HCT116 (cell line): Measurements from ENCODE around the gene TBC1D2B. TPM values are rescaled to one million over a fixed set of nuclear protein-coding genes. Genes with fewer than 3 reads are reported as not detected.

Experiments used
- ATAC-seq: fragments of 200-7000 bp; cut with Tn5 transposase; 2 replicates; pipeline ENCODE4 v1.9.1; 2020; ENCODE audit warnings: mild to moderate bottlenecking, moderate library complexity
- BruUV-seq: library from RNA; stranded (reverse); fragments of 400-500 nt; replicated peaks from 2 replicates; lab custom pipeline; 2021; lab: Mats Ljungman, UMichigan
- CTCF ChIA-PET: fragments of 300-600 bp; sonication (Branson Sonifier 250); formaldehyde crosslinking; loops from one replicate; lab custom pipeline; 2021; ENCODE audit warnings: antibody characterized with exemption; lab: Charles Lee
- POLR2A ChIA-PET: fragments of 300-600, 350-600 bp; sonication (Branson Sonifier 250); formaldehyde crosslinking; loops from one replicate; lab custom pipeline; 2021; ENCODE audit warnings: antibody characterized with exemption; lab: Charles Lee
- RAD21 ChIA-PET, 2 experiments: fragments of 300-600 bp; sonication (Branson Sonifier 250); formaldehyde crosslinking; loops; one replicate each; lab custom pipeline; 2023; ENCODE audit warnings: low total read pairs in 2 of 2; ENCODE audit not compliant: uncharacterized antibody in 2 of 2, unreplicated experiment in 2 of 2, low non-redundant PET in 1 of 2; lab: Charles Lee
- DNase-seq: peaks from one replicate; pipeline ENCODE4 v3.0.0-alpha.2; 2010; ENCODE audit warnings: low read depth, low spot score
- H2AFZ ChIP-seq: fragments of 200-600 bp; shearing (Covaris generic), sonication (generic); 2 replicates; pipeline ENCODE4 v1.6.1; 2017; ENCODE audit warnings: low read depth, mixed run types, mixed read lengths, antibody characterized with exemption, low read length; ENCODE audit not compliant: poor library complexity, severe bottlenecking
- H3K27ac ChIP-seq: 2 replicates; pipeline ENCODE4 v1.5.1; 2012; ENCODE audit warnings: low read depth, low read length
- H3K27me3 ChIP-seq: fragments of 200-600 bp; sonication (generic); 2 replicates; pipeline ENCODE4 v1.6.1; 2016; ENCODE audit warnings: mixed run types, low read length, mixed read lengths; ENCODE audit not compliant: insufficient read depth
- H3K36me3 ChIP-seq, 2 experiments: fragments of 200-500 bp in 1 of 2; fragments of 200-600 bp in 1 of 2; sonication (Bioruptor generic) in 1 of 2; sonication (generic) in 1 of 2; 2 replicates each; pipeline versions ENCODE4 v1.5.1 to v1.6.1; 2014 to 2016; ENCODE audit warnings: low read length in 2 of 2, inconsistent platforms in 1 of 2, mixed read lengths in 1 of 2, mixed run types in 1 of 2; ENCODE audit not compliant: insufficient read depth in 2 of 2, control insufficient read depth in 1 of 2
- H3K4me1 ChIP-seq, 2 experiments: fragments of 200-600 bp in 1 of 2; sonication (generic) in 1 of 2; 2 replicates each; pipeline versions ENCODE4 v1.5.1 to v1.6.1; 2012 to 2017; ENCODE audit warnings: low read length in 2 of 2, inconsistent platforms in 1 of 2, mild to moderate bottlenecking in 1 of 2, mixed read lengths in 1 of 2, mixed run types in 1 of 2, moderate library complexity in 1 of 2; ENCODE audit not compliant: insufficient read depth in 2 of 2, control insufficient read depth in 1 of 2
- H3K4me2 ChIP-seq: fragments of 200-600 bp; sonication (generic); 2 replicates; pipeline ENCODE4 v1.6.1; 2017; ENCODE audit warnings: mixed run types, low read length, mixed read lengths
- H3K4me3 ChIP-seq, 2 experiments: fragments of 200-600 bp in 1 of 2; sonication (generic) in 1 of 2; replicated peaks in 1 of 2; 2 replicates each; pipeline ENCODE4 v1.5.1; 2011 to 2016; ENCODE audit warnings: low read length in 2 of 2, control low read depth in 1 of 2, low read depth in 1 of 2, mild to moderate bottlenecking in 1 of 2, mixed read lengths in 1 of 2, mixed run types in 1 of 2
- H3K79me2 ChIP-seq: fragments of 200-600 bp; sonication (generic); 2 replicates; pipeline ENCODE4 v1.6.1; 2017; ENCODE audit warnings: mild to moderate bottlenecking, mixed run types, low read length, moderate library complexity, mixed read lengths; ENCODE audit not compliant: insufficient read depth
- H3K9ac ChIP-seq: fragments of 200-600 bp; sonication (generic); 2 replicates; pipeline ENCODE4 v1.6.1; 2016; ENCODE audit warnings: low read length, mixed read lengths
- H3K9me2 ChIP-seq: fragments of 200-600 bp; sonication (generic), shearing (Covaris generic); 2 replicates; pipeline ENCODE4 v1.6.1; 2017; ENCODE audit warnings: mixed run types, mild to moderate bottlenecking, moderate library complexity; ENCODE audit not compliant: insufficient read depth
- H3K9me3 ChIP-seq, 2 experiments: fragments of 200-500 bp in 1 of 2; fragments of 200-600 bp in 1 of 2; sonication (Bioruptor generic) in 1 of 2; sonication (generic) in 1 of 2; 2 replicates each; pipeline ENCODE4 v1.6.1; 2014 to 2017; ENCODE audit warnings: low read length in 2 of 2, mixed read lengths in 2 of 2, inconsistent platforms in 1 of 2, low read depth in 1 of 2, mild to moderate bottlenecking in 1 of 2, mixed run types in 1 of 2, moderate library complexity in 1 of 2; ENCODE audit not compliant: control insufficient read depth in 1 of 2, insufficient read depth in 1 of 2
- H4K20me1 ChIP-seq: fragments of 200-600 bp; sonication (generic), shearing (Covaris generic); 2 replicates; pipeline ENCODE4 v1.6.1; 2017; ENCODE audit warnings: mixed run types, mild to moderate bottlenecking, moderate library complexity; ENCODE audit not compliant: insufficient read depth
- ATF3 ChIP-seq: IDR thresholded peaks from 2 replicates; pipeline ENCODE4 v1.6.1; 2012
- CTCF ChIP-seq, 3 experiments: fragments of 200-600 bp in 1 of 3; sonication (generic) in 1 of 3; IDR thresholded peaks in 2 of 3; conservative IDR thresholded peaks in 1 of 3; 2 replicates each; pipeline ENCODE4 v1.5.1; 2012 to 2017; ENCODE audit warnings: low read depth in 2 of 3, low read length in 2 of 3, antibody characterized with exemption in 1 of 3, borderline replicate concordance in 1 of 3, control low read depth in 1 of 3, mild to moderate bottlenecking in 1 of 3, mixed read lengths in 1 of 3, mixed run types in 1 of 3, moderate library complexity in 1 of 3; ENCODE audit not compliant: insufficient read depth in 1 of 3
- EGR1 ChIP-seq: IDR thresholded peaks from 2 replicates; pipeline ENCODE4 v1.6.1; 2012; ENCODE audit warnings: low read depth
- ELF1 ChIP-seq: IDR thresholded peaks from 2 replicates; pipeline ENCODE4 v1.6.1; 2012; ENCODE audit warnings: low read depth, borderline replicate concordance
- EZH2 ChIP-seq: fragments of 200-600 bp; sonication (generic); IDR thresholded peaks from 2 replicates; pipeline ENCODE4 v1.6.1; 2017; ENCODE audit warnings: antibody characterized with exemption, mixed run types
- EZH2phosphoT487 ChIP-seq: fragments of 200-600 bp; IDR thresholded peaks from 2 replicates; pipeline ENCODE4 v1.6.1; 2018; ENCODE audit warnings: antibody characterized with exemption, borderline replicate concordance
- FOSL1 ChIP-seq: IDR thresholded peaks from 2 replicates; pipeline ENCODE4 v1.6.1; 2012; ENCODE audit warnings: low read depth
- JUND ChIP-seq: IDR thresholded peaks from 2 replicates; pipeline ENCODE4 v1.6.1; 2012
- MAX ChIP-seq: IDR thresholded peaks from 2 replicates; pipeline ENCODE4 v1.6.1; 2012
- POLR2AphosphoS5 ChIP-seq: IDR thresholded peaks from 2 replicates; pipeline ENCODE4 v1.6.1; 2011; ENCODE audit warnings: mild to moderate bottlenecking, low read depth, low read length, moderate library complexity
- SIN3A ChIP-seq: IDR thresholded peaks from 2 replicates; pipeline ENCODE4 v1.6.1; 2012; ENCODE audit warnings: low read depth
- SP1 ChIP-seq: IDR thresholded peaks from 2 replicates; pipeline ENCODE4 v1.6.1; 2012; ENCODE audit warnings: low read depth
- SRF ChIP-seq: IDR thresholded peaks from 2 replicates; pipeline ENCODE4 v1.6.1; 2012; ENCODE audit warnings: low read depth
- YY1 ChIP-seq: IDR thresholded peaks from 2 replicates; pipeline ENCODE4 v1.6.1; 2011; ENCODE audit warnings: low read length, low read depth, moderate library complexity, mild to moderate bottlenecking; ENCODE audit not compliant: insufficient replicate concordance; ENCODE audit errors: extremely low read depth
- ZBTB33 ChIP-seq: IDR thresholded peaks from 2 replicates; pipeline ENCODE4 v1.6.1; 2011; ENCODE audit warnings: mild to moderate bottlenecking, low read length, moderate library complexity; ENCODE audit not compliant: insufficient replicate concordance; ENCODE audit errors: extremely low read depth
- ZFX ChIP-seq: fragments of 450-650 bp; IDR thresholded peaks from 2 replicates; pipeline ENCODE4 v1.6.1; 2017
- ZNF274 ChIP-seq: fragments of 200-500 bp; sonication (Bioruptor generic); IDR thresholded peaks from 2 replicates; pipeline ENCODE4 v1.6.1; 2014; ENCODE audit warnings: mild to moderate bottlenecking, low read depth, low read length, inconsistent platforms
- intact Hi-C: fragments of 100-400 bp; cut with micrococcal nuclease; formaldehyde crosslinking; loops from 2 replicates; pipeline ENCODE4 v1.10.0; 2022
- total RNA-seq: library from RNA; stranded (reverse); gene quantifications from one replicate; pipeline ENCODE4 v1.2.1, GENCODE V29; 2021; ENCODE audit not compliant: unreplicated experiment

The TBC1D2B gene
- total RNA-seq, 1 experiment from 2014 or later, result 16.6 TPM

GRCh38 chr15:77999486-77999885 lies 78.0 kb downstream of the TBC1D2B start:
- RAD21 ChIA-PET, result interaction anchor here (0.6 to 1.6 kb wide), 4 partner anchors 35 to 110 kb away, joined by 3 to 19 read pairs (median 7); no protein-coding TSS in a partner anchor
- H3K4me3 ChIP-seq, result no peak overlapping the region
- H3K9me3 ChIP-seq, result no peaks in the 10 kb centered on the region
- no peak overlapping the region for H3K9ac ChIP-seq
- no peaks in the 10 kb centered on the region for H4K20me1 ChIP-seq
- no peaks in the 10 kb centered on the region for H3K79me2 ChIP-seq
- H3K27ac ChIP-seq, result no peak overlapping the region
- H3K36me3 ChIP-seq, result peaks cover 8 to 9% of the 10 kb centered on the region in 2 experiments; a peak in 3 of 4 replicates
- no peak overlapping the region for H3K4me2 ChIP-seq
- no peaks in the 10 kb centered on the region for H3K27me3 ChIP-seq
- no peak overlapping the region for H2AFZ ChIP-seq
- H3K9me2 ChIP-seq, result no peaks in the 10 kb centered on the region
- DNase-seq (no peak), ATAC-seq (no peak)
- POLR2A ChIA-PET, result no interaction called here
- H3K4me1 ChIP-seq, result peaks cover 0 to 11% of the 10 kb centered on the region in 2 experiments; a peak in 2 of 4 replicates
- intact Hi-C loops, result no loop called here
- TF ChIP-seq YY1, result no peak
- no peak for TF ChIP-seq JUND
- CTCF ChIA-PET, result interaction anchor here (1.0 to 2.6 kb wide), 6 partner anchors 40 to 196 kb away, joined by 3 to 70 read pairs (median 6); no protein-coding TSS in a partner anchor
- BruUV-seq, result no TSS peak

- DNase-seq (no peak), ATAC-seq (no peak)
- Histone ChIP-seq H3K27me3 (no peaks in the 10 kb centered on the region), H2AFZ (no peak overlapping the region), H3K9ac (no peak overlapping the region), H3K36me3 (peaks cover 8 to 9% of the 10 kb centered on the region in 2 experiments; a peak in 3 of 4 replicates), H3K4me2 (no peak overlapping the region), H3K79me2 (no peaks in the 10 kb centered on the region), H3K9me2 (no peaks in the 10 kb centered on the region), H4K20me1 (no peaks in the 10 kb centered on the region), H3K4me1 (peaks cover 8 to 20% of the 10 kb centered on the region in 2 experiments), H3K27ac (no peak overlapping the region), H3K4me3 (no peak overlapping the region), H3K9me3 (no peaks in the 10 kb centered on the region)
- TF ChIP-seq SIN3A (no peak), POLR2AphosphoS5 (no peak), EZH2 (no peak), SRF (no peak), ATF3 (no peak), JUND (no peak), EZH2phosphoT487 (no peak), ZBTB33 (no peak), EGR1 (no peak), ELF1 (no peak), ZFX (no peak), CTCF (IDR thresholded peaks at IDR 0.05 in 2 of 3, conservative IDR thresholded peaks at IDR 0.05 in 1 of 3; ENCODE audit: borderline replicate concordance in 1 of 3, insufficient read depth in 1 of 3, low read depth in 2 of 3, low read length in 2 of 3) (no peak), FOSL1 (no peak), MAX (no peak), SP1 (no peak), ZNF274 (no peak)
- no TSS peak for BruUV-seq
- CTCF ChIA-PET, result interaction anchor here (1.0 to 2.6 kb wide), 3 partner anchors 110 to 114 kb away, joined by 3 to 70 read pairs (median 8); no protein-coding TSS in a partner anchor
- RAD21 ChIA-PET, result interaction anchor here in 1 of 2 experiments (0.5 kb wide), 1 partner anchor 150 kb away, joined by 3 read pairs; the partner anchor contains the start of gene IDH3A
- POLR2A ChIA-PET, result no interaction called here
- intact Hi-C loops, result no loop called here
Measured at GRCh38 chr15:77998592-77998991, 78.9 kb downstream of the TBC1D2B start.
